Measurements from ENCODE around the gene CLCNKA.

- TF ChIP-seq POLR2AphosphoS5 (IDR thresholded peaks at IDR 0.05; ENCODE audit: low read depth, low read length) (no peak), SIN3A (IDR thresholded peaks at IDR 0.05; ENCODE audit: borderline replicate concordance, insufficient read depth, low read length) (no peak), TAF1 (IDR thresholded peaks at IDR 0.05; ENCODE audit: borderline replicate concordance, insufficient read depth, low read length) (no peak), FOXP2 (optimal IDR thresholded peaks at IDR 0.05; ENCODE audit: borderline replicate concordance, extremely low read depth, extremely low read length, insufficient read depth) (no peak)
- TF ChIP-seq, protein P1, sequence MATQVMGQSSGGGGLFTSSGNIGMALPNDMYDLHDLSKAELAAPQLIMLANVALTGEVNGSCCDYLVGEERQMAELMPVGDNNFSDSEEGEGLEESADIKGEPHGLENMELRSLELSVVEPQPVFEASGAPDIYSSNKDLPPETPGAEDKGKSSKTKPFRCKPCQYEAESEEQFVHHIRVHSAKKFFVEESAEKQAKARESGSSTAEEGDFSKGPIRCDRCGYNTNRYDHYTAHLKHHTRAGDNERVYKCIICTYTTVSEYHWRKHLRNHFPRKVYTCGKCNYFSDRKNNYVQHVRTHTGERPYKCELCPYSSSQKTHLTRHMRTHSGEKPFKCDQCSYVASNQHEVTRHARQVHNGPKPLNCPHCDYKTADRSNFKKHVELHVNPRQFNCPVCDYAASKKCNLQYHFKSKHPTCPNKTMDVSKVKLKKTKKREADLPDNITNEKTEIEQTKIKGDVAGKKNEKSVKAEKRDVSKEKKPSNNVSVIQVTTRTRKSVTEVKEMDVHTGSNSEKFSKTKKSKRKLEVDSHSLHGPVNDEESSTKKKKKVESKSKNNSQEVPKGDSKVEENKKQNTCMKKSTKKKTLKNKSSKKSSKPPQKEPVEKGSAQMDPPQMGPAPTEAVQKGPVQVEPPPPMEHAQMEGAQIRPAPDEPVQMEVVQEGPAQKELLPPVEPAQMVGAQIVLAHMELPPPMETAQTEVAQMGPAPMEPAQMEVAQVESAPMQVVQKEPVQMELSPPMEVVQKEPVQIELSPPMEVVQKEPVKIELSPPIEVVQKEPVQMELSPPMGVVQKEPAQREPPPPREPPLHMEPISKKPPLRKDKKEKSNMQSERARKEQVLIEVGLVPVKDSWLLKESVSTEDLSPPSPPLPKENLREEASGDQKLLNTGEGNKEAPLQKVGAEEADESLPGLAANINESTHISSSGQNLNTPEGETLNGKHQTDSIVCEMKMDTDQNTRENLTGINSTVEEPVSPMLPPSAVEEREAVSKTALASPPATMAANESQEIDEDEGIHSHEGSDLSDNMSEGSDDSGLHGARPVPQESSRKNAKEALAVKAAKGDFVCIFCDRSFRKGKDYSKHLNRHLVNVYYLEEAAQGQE (IDR thresholded peaks at IDR 0.05; ENCODE audit: insufficient read depth in 1 of 2, low read depth in 2 of 2, low read length in 2 of 2) = no peak
Observed at GRCh38 chr1:15992187-15992553, 29.7 kb upstream of the CLCNKA start.
